HepG2 (cell line): Measurements from ENCODE around the gene PCSK5. TPM values are rescaled to one million over a fixed set of nuclear protein-coding genes. Genes with fewer than 3 reads are reported as not detected.

Experiments
- ATAC-seq: fragments of 200-7000 bp; cut with Tn5 transposase; 3 replicates; pipeline ENCODE4 v1.9.1; 2020; ENCODE audit warnings: mild to moderate bottlenecking, moderate library complexity
- BruUV-seq: library from RNA; stranded (reverse); fragments of 400-500 nt; replicated peaks from 2 replicates; lab custom pipeline; 2021; lab: Mats Ljungman, UMichigan
- CTCF ChIA-PET: fragments of 300-600 bp; formaldehyde crosslinking; extraction: SDS; loops from one replicate; lab custom pipeline; 2021; ENCODE audit warnings: low total read pairs, inconsistent platforms, low intra/inter-chr PET ratio; lab: Yijun Ruan, JAX
- POLR2A ChIA-PET: fragments of 350-600 bp; sonication (Branson Sonifier 250); formaldehyde crosslinking; loops from one replicate; lab custom pipeline; 2020; ENCODE audit warnings: antibody characterized with exemption, inconsistent platforms; lab: Yijun Ruan, JAX
- DNase-seq: peaks from one replicate; pipeline ENCODE4 v3.0.0-alpha.2; 2015; ENCODE audit warnings: low spot score
- FAIRE-seq: peaks from 3 replicates; lab custom pipeline; 2011; peaks lifted over from hg19 to GRCh38; lab: Jason Lieb, UNC
- H2AFZ ChIP-seq: one replicate; pipeline ENCODE4 v1.6.1; 2011; ENCODE audit warnings: low read length, inconsistent platforms
- H3K27ac ChIP-seq: fragments of 300-600 bp; 3 replicates; pipeline ENCODE4 v1.8.0; 2011; ENCODE audit warnings: mixed run types, mild to moderate bottlenecking, mixed read lengths, low read length, inconsistent platforms; ENCODE audit not compliant: insufficient read depth; ENCODE audit errors: extremely low read length
- H3K27me3 ChIP-seq, 2 experiments: fragments of 200-600 bp in 1 of 2; 2 replicates in 1 of 2; 3 replicates in 1 of 2; pipeline versions ENCODE4 v1.6.0 to v1.8.0; 2011; ENCODE audit warnings: low read length in 2 of 2, mild to moderate bottlenecking in 2 of 2, moderate library complexity in 2 of 2, inconsistent platforms in 1 of 2; ENCODE audit not compliant: insufficient read depth in 2 of 2, control insufficient read depth in 1 of 2
- H3K36me3 ChIP-seq, 2 experiments: fragments of 200-600 bp in 1 of 2; replicated peaks in 1 of 2; 2 replicates in 1 of 2; 3 replicates in 1 of 2; pipeline versions ENCODE4 v1.5.1 to v1.8.0; 2011; ENCODE audit warnings: low read length in 2 of 2, inconsistent platforms in 1 of 2; ENCODE audit not compliant: insufficient read depth in 2 of 2, control insufficient read depth in 1 of 2
- H3K4me1 ChIP-seq: 2 replicates; pipeline ENCODE4 v1.5.1; 2012; ENCODE audit warnings: low read length, inconsistent platforms; ENCODE audit not compliant: insufficient read depth
- H3K4me2 ChIP-seq: 2 replicates; pipeline ENCODE4 v1.6.0; 2011; ENCODE audit warnings: low read depth, low read length, inconsistent platforms
- H3K4me3 ChIP-seq, 3 experiments: fragments of 200-600 bp in 1 of 3; sonication (generic), shearing (Covaris generic) in 1 of 3; replicated peaks in 1 of 3; 2 replicates each; pipeline ENCODE4 v1.5.1; 2011 to 2016; ENCODE audit warnings: low read length in 3 of 3, inconsistent platforms in 2 of 3, low read depth in 2 of 3, mild to moderate bottlenecking in 2 of 3, control low read depth in 1 of 3, mixed read lengths in 1 of 3; ENCODE audit not compliant: insufficient read depth in 1 of 3
- H3K79me2 ChIP-seq: one replicate; pipeline ENCODE4 v1.6.1; 2011; ENCODE audit warnings: low read length, inconsistent platforms; ENCODE audit not compliant: insufficient read depth
- H3K9ac ChIP-seq: 2 replicates; pipeline ENCODE4 v1.6.0; 2011; ENCODE audit warnings: mild to moderate bottlenecking, low read depth, low read length, inconsistent platforms; ENCODE audit not compliant: insufficient read depth
- H3K9me3 ChIP-seq: 2 replicates; pipeline ENCODE4 v1.5.1; 2012; ENCODE audit warnings: mild to moderate bottlenecking, low read length
- H4K20me1 ChIP-seq: 2 replicates; pipeline ENCODE4 v1.6.0; 2011; ENCODE audit warnings: inconsistent platforms, mild to moderate bottlenecking, low read length, moderate library complexity; ENCODE audit not compliant: insufficient read depth
- BORCS8-MEF2B ChIP-seq: sonication (generic); formaldehyde crosslinking; IDR thresholded peaks from 2 replicates; pipeline ENCODE4 v1.8.0; 2022; ENCODE audit warnings: mild to moderate bottlenecking, missing genetic modification reagents
- CHCHD3 ChIP-seq: sonication (generic); formaldehyde crosslinking; IDR thresholded peaks from 2 replicates; pipeline ENCODE4 v1.8.0; 2022; ENCODE audit warnings: mild to moderate bottlenecking, missing genetic modification reagents, moderate library complexity
- CREM ChIP-seq, 2 experiments: sonication (generic) in 1 of 2; formaldehyde crosslinking in 1 of 2; IDR thresholded peaks; 2 replicates each; pipeline versions ENCODE4 v1.4.0 to v1.6.1; 2016 to 2020; ENCODE audit warnings: antibody characterized with exemption in 1 of 2, mild to moderate bottlenecking in 1 of 2, missing genetic modification reagents in 1 of 2
- ESRRA ChIP-seq: sonication (generic); formaldehyde crosslinking; IDR thresholded peaks from 2 replicates; pipeline ENCODE4 v1.5.1; 2020; ENCODE audit warnings: mild to moderate bottlenecking, low read depth, missing genetic modification reagents
- HIVEP1 ChIP-seq: sonication (generic); formaldehyde crosslinking; IDR thresholded peaks from 2 replicates; pipeline ENCODE4 v1.4.0; 2020; ENCODE audit warnings: mild to moderate bottlenecking, missing genetic modification reagents
- KDM4B ChIP-seq: sonication (generic); formaldehyde crosslinking; IDR thresholded peaks from 2 replicates; pipeline ENCODE4 v1.4.0; 2020; ENCODE audit warnings: missing genetic modification reagents
- LBX2 ChIP-seq: sonication (generic); formaldehyde crosslinking; IDR thresholded peaks from 2 replicates; pipeline ENCODE4 v1.5.0; 2020; ENCODE audit warnings: missing genetic modification reagents, mild to moderate bottlenecking, borderline replicate concordance
- MTA1 ChIP-seq: sonication (generic); formaldehyde crosslinking; IDR thresholded peaks from 2 replicates; pipeline ENCODE4 v1.4.0; 2020; ENCODE audit warnings: missing genetic modification reagents, mild to moderate bottlenecking, borderline replicate concordance
- NR0B2 ChIP-seq: sonication (generic); formaldehyde crosslinking; IDR thresholded peaks from 2 replicates; pipeline ENCODE4 v1.4.0; 2020; ENCODE audit warnings: mild to moderate bottlenecking, missing genetic modification reagents
- ZBTB2 ChIP-seq: sonication (generic); formaldehyde crosslinking; IDR thresholded peaks from 2 replicates; pipeline ENCODE4 v1.8.0; 2022; ENCODE audit warnings: low read depth, missing genetic modification reagents
- ZNF230 ChIP-seq: sonication (generic); formaldehyde crosslinking; IDR thresholded peaks from 2 replicates; pipeline ENCODE4 v1.4.0; 2020; ENCODE audit warnings: mild to moderate bottlenecking, missing genetic modification reagents
- ZNF546 ChIP-seq: sonication (generic); formaldehyde crosslinking; conservative IDR thresholded peaks from 2 replicates; pipeline ENCODE4 v1.8.1; 2023; ENCODE audit warnings: mild to moderate bottlenecking, missing genetic modification reagents
- WGBS: methylation state at CpG from one replicate; pipeline ENCODE4 v1.1.6; 2017; ENCODE audit warnings: low lambda C conversion rate; 5-methylcytosine and 5-hydroxymethylcytosine counted together
- in situ Hi-C: cut with HindIII; loops from 2 replicates; pipeline ENCODE4 v1.10.0; 2017; ENCODE audit warnings: low pct_unique_long_range_greater_than_20kb; ENCODE audit not compliant: extremely low pct_ligation_motif_present
- intact Hi-C: fragments of 100-400 bp; cut with micrococcal nuclease; formaldehyde crosslinking; loops from one replicate; pipeline ENCODE4 v1.10.0; 2022; ENCODE audit not compliant: unreplicated experiment
- polyA plus RNA-seq, 8 experiments: library from polyadenylated mRNA; depleted of rRNA in 3 of 8; stranded (reverse) in 7 of 8; unstranded in 1 of 8; fragments of >200 nt; fragmentation: Illumina TruSeq in 4 of 8; extraction: Trizol in 4 of 8; gene quantifications; 2 replicates each; pipeline versions ENCODE4 v1.2.1 to v1.2.3, GENCODE V29; 2011 to 2016; ENCODE audit warnings: low read depth in 4 of 8, missing spikeins in 1 of 8, mixed read lengths in 1 of 8; ENCODE audit not compliant: insufficient read depth in 1 of 8
- total RNA-seq, 5 experiments: library from RNA; depleted of rRNA; stranded (reverse); fragments of >200 nt; fragmentation: Illumina TruSeq; extraction: Trizol; gene quantifications; 2 replicates each; pipeline ENCODE4 v1.2.3, GENCODE V29; 2016; ENCODE audit warnings: low read depth in 1 of 5
- TF ChIP-seq, protein P1 (sequence below): sonication (generic); formaldehyde crosslinking; IDR thresholded peaks from 2 replicates; pipeline ENCODE4 v1.4.0; 2020; ENCODE audit warnings: missing genetic modification reagents
- TF ChIP-seq, protein P2 (sequence below): sonication (generic); formaldehyde crosslinking; IDR thresholded peaks from 2 replicates; pipeline ENCODE4 v1.4.0; 2020; ENCODE audit warnings: missing genetic modification reagents, low read depth, mild to moderate bottlenecking, borderline replicate concordance
- TF ChIP-seq, protein P3 (sequence below): sonication (generic); formaldehyde crosslinking; IDR thresholded peaks from 2 replicates; pipeline ENCODE4 v1.5.0; 2020; ENCODE audit warnings: mild to moderate bottlenecking, missing genetic modification reagents

The PCSK5 gene
- total and polyA plus RNA-seq, 2 of the 13 experiments (the other 11 are each of a cell fraction or from before 2014, with no cell fraction given): 0.55 to 0.66 TPM

GRCh38 chr9:76036762-76037161, 146.3 kb downstream of the PCSK5 start:
- 60% methylated on average over 2 of the region's 2 CpGs for WGBS
- Histone ChIP-seq H3K4me3 (no peak overlapping the region), H3K9ac (no peak overlapping the region), H3K27ac (no peak overlapping the region), H3K4me1 (no peaks in the 10 kb centered on the region), H3K36me3 (no peaks in the 10 kb centered on the region), H3K4me2 (no peak overlapping the region), H3K9me3 (no peaks in the 10 kb centered on the region), H2AFZ (no peak overlapping the region), H3K27me3 (no peaks in the 10 kb centered on the region), H3K79me2 (no peaks in the 10 kb centered on the region), H4K20me1 (no peaks in the 10 kb centered on the region)
- CTCF ChIA-PET: no interaction called here
- ATAC-seq (no peak), FAIRE-seq (no peak), DNase-seq (no peak)
- in situ Hi-C loops: loop anchor here (10.0 kb wide), 1 partner anchor 62 kb away; no protein-coding TSS in a partner anchor
- TF ChIP-seq MTA1 (CRISPR knock-in tag) (no peak), NR0B2 (no peak), LBX2 (CRISPR knock-in tag) (no peak), ZBTB2 (no peak), ZNF230 (CRISPR knock-in tag) (no peak), CREM (IDR thresholded peaks at IDR 0.05) (no peak), CREM (CRISPR knock-in tag; IDR thresholded peaks at IDR 0.05) (no peak), ESRRA (CRISPR knock-in tag) (no peak), ZNF546 (CRISPR knock-in tag) (no peak), BORCS8-MEF2B (CRISPR knock-in tag) (no peak), CHCHD3 (CRISPR knock-in tag) (no peak), HIVEP1 (no peak), KDM4B (CRISPR knock-in tag) (no peak)
- TF ChIP-seq, protein P1, sequence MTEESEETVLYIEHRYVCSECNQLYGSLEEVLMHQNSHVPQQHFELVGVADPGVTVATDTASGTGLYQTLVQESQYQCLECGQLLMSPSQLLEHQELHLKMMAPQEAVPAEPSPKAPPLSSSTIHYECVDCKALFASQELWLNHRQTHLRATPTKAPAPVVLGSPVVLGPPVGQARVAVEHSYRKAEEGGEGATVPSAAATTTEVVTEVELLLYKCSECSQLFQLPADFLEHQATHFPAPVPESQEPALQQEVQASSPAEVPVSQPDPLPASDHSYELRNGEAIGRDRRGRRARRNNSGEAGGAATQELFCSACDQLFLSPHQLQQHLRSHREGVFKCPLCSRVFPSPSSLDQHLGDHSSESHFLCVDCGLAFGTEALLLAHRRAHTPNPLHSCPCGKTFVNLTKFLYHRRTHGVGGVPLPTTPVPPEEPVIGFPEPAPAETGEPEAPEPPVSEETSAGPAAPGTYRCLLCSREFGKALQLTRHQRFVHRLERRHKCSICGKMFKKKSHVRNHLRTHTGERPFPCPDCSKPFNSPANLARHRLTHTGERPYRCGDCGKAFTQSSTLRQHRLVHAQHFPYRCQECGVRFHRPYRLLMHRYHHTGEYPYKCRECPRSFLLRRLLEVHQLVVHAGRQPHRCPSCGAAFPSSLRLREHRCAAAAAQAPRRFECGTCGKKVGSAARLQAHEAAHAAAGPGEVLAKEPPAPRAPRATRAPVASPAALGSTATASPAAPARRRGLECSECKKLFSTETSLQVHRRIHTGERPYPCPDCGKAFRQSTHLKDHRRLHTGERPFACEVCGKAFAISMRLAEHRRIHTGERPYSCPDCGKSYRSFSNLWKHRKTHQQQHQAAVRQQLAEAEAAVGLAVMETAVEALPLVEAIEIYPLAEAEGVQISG: no peak
- TF ChIP-seq, protein P2, sequence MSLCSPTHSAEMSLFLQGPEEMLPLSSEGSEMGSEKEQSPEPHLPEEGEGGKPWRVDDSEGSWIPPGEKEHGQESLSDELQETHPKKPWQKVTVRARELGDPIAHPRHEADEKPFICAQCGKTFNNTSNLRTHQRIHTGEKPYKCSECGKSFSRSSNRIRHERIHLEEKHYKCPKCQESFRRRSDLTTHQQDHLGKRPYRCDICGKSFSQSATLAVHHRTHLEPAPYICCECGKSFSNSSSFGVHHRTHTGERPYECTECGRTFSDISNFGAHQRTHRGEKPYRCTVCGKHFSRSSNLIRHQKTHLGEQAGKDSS (CRISPR knock-in tag): no peak
- TF ChIP-seq, protein P3, sequence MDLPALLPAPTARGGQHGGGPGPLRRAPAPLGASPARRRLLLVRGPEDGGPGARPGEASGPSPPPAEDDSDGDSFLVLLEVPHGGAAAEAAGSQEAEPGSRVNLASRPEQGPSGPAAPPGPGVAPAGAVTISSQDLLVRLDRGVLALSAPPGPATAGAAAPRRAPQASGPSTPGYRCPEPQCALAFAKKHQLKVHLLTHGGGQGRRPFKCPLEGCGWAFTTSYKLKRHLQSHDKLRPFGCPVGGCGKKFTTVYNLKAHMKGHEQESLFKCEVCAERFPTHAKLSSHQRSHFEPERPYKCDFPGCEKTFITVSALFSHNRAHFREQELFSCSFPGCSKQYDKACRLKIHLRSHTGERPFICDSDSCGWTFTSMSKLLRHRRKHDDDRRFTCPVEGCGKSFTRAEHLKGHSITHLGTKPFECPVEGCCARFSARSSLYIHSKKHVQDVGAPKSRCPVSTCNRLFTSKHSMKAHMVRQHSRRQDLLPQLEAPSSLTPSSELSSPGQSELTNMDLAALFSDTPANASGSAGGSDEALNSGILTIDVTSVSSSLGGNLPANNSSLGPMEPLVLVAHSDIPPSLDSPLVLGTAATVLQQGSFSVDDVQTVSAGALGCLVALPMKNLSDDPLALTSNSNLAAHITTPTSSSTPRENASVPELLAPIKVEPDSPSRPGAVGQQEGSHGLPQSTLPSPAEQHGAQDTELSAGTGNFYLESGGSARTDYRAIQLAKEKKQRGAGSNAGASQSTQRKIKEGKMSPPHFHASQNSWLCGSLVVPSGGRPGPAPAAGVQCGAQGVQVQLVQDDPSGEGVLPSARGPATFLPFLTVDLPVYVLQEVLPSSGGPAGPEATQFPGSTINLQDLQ (CRISPR knock-in tag): no peak
- intact Hi-C loops: no loop called here
- no TSS peak for BruUV-seq
- POLR2A ChIA-PET: no interaction called here
